IPS-18a (cell line): ENCODE data around the gene ALOX12.

Experiments
- H3K27ac ChIP-seq: one replicate; pipeline ENCODE4 v1.5.1; 2013; ENCODE audit warnings: low read length
- H3K27me3 ChIP-seq: one replicate; pipeline ENCODE4 v1.6.1; 2013; ENCODE audit warnings: mild to moderate bottlenecking, low read length; ENCODE audit not compliant: control insufficient read depth, insufficient read depth
- H3K36me3 ChIP-seq: one replicate; pipeline ENCODE4 v1.6.1; 2013; ENCODE audit warnings: low read depth, low read length; ENCODE audit not compliant: control insufficient read depth
- H3K4me1 ChIP-seq: one replicate; pipeline ENCODE4 v1.6.1; 2013; ENCODE audit warnings: low read depth, low read length; ENCODE audit not compliant: control insufficient read depth
- H3K4me3 ChIP-seq: one replicate; pipeline ENCODE4 v1.5.1; 2013; ENCODE audit warnings: low read length
- H3K9ac ChIP-seq: one replicate; pipeline ENCODE4 v1.6.1; 2013; ENCODE audit warnings: mild to moderate bottlenecking, low read length, moderate library complexity
- H3K9me3 ChIP-seq: one replicate; pipeline ENCODE4 v1.6.1; 2013; ENCODE audit warnings: low read depth, low read length; ENCODE audit not compliant: control insufficient read depth

ALOX12 gene

DNA sequence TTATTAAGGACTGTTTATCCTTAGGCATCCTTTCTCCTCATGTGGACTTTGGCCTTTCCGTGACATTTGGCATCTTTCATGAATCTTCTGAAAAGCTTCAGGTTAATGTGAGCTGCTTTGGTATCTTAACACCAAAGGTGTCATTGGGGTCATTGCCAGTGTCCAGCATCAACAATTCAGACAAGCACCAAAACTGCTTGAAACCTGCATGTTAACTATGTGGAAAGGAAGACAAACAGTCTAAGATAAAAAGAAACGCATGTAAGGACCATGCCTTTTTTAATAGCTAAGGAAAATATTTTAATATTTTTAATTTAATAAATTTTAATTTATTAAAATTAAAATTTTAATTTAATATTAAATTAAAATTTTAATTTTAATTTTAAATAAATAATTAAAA is 7.9 kb downstream of the ALOX12 start:
- no peak overlapping the region for H3K9ac ChIP-seq
- no peak overlapping the region for H3K4me3 ChIP-seq
- H3K4me1 ChIP-seq: no peaks in the 10 kb centered on the region
- H3K9me3 ChIP-seq: no peaks in the 10 kb centered on the region
- peaks cover 4% of the 10 kb centered on the region for H3K36me3 ChIP-seq
- no peaks in the 10 kb centered on the region for H3K27me3 ChIP-seq
- no peak overlapping the region for H3K27ac ChIP-seq

- Histone ChIP-seq H3K27ac (no peak overlapping the region), H3K9me3 (no peaks in the 10 kb centered on the region), H3K36me3 (peaks cover 8% of the 10 kb centered on the region), H3K9ac (no peak overlapping the region), H3K4me1 (no peaks in the 10 kb centered on the region), H3K4me3 (no peak overlapping the region), H3K27me3 (no peaks in the 10 kb centered on the region)
These were observed 8.8 kb downstream of the ALOX12 start for GRCh38 chr17:7004398-7005253.

DNA sequence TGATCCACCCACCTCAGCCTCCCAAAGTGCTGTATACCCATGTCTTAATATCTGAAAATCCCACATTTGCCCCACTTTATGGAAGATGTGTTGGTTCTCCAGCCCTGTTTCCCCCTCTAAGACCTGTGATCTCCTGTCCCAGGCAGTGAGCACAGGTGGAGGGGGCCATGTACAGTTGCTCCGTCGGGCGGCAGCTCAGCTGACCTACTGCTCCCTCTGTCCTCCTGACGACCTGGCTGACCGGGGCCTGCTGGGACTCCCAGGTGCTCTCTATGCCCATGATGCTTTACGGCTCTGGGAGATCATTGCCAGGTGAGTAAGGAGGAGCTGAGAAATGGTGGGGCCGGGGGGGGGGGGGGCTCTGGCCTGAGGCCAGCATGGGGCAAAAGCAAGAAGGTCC is 9.9 kb downstream of the ALOX12 start:
- Histone ChIP-seq H3K36me3 (peaks cover 8% of the 10 kb centered on the region), H3K27me3 (no peaks in the 10 kb centered on the region), H3K27ac (no peak overlapping the region), H3K9ac (no peak overlapping the region), H3K4me3 (no peak overlapping the region), H3K9me3 (no peaks in the 10 kb centered on the region), H3K4me1 (no peaks in the 10 kb centered on the region)

DNA sequence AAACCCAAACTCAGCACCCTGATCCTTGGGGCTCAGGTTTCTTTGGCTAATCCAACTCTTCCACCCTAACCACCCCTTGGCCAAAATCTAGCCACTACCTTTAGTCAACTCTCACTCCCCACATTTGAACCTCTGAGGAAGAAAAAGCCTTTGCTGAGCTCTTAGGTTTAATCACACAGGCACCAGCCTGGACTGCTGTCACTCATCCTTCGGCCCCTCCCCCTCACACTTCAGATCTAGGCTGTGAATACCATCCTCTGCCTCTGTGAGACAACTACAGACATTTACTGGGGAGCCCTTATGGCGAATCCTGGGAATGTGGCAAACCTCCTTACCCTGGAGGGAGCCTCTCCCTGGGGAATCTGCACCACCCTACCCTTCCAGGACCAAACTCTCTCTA is 11.3 kb downstream of the ALOX12 start:
- Histone ChIP-seq H3K9ac (no peak overlapping the region), H3K9me3 (no peaks in the 10 kb centered on the region), H3K4me1 (no peaks in the 10 kb centered on the region), H3K36me3 (peaks cover 5% of the 10 kb centered on the region), H3K4me3 (no peak overlapping the region), H3K27me3 (no peaks in the 10 kb centered on the region), H3K27ac (no peak overlapping the region)

GRCh38 chr17:7010523-7010922 is 14.7 kb downstream of the ALOX12 start:
- Histone ChIP-seq H3K27ac (no peak overlapping the region), H3K9ac (no peak overlapping the region), H3K27me3 (no peaks in the 10 kb centered on the region), H3K4me3 (no peak overlapping the region), H3K9me3 (no peaks in the 10 kb centered on the region), H3K4me1 (peaks cover 6% of the 10 kb centered on the region), H3K36me3 (peaks cover 4% of the 10 kb centered on the region)

DNA sequence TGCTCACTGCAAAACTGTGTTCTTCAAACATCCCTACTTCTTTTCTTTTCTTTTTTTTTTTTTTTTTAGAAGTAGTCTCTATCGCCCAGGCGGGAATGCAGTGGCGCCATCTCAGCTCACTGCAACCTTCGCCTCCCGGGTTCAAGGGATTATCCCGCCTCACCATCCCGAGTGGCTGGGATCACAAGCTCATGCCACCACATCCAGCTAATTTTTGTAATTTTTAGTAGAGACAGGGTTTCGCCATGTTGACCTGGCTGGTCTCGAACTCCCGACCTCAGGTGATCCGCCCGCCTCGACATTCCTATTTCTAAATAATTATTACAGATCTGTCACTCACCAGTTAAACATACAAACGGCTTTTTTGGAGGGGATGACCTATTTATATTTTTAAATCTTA is 15.6 kb downstream of the ALOX12 start:
- Histone ChIP-seq H3K9me3 (no peaks in the 10 kb centered on the region), H3K9ac (peak overlapping the region; percentile 94), H3K27ac (no peak overlapping the region), H3K4me3 (peak overlapping the region; percentile 87), H3K27me3 (no peaks in the 10 kb centered on the region), H3K4me1 (peaks cover 6% of the 10 kb centered on the region), H3K36me3 (peaks cover 5% of the 10 kb centered on the region)

GRCh38 chr17:7011942-7012254 is 16.0 kb downstream of the ALOX12 start:
- peak overlapping the region; percentile 99 for H3K27ac ChIP-seq

DNA sequence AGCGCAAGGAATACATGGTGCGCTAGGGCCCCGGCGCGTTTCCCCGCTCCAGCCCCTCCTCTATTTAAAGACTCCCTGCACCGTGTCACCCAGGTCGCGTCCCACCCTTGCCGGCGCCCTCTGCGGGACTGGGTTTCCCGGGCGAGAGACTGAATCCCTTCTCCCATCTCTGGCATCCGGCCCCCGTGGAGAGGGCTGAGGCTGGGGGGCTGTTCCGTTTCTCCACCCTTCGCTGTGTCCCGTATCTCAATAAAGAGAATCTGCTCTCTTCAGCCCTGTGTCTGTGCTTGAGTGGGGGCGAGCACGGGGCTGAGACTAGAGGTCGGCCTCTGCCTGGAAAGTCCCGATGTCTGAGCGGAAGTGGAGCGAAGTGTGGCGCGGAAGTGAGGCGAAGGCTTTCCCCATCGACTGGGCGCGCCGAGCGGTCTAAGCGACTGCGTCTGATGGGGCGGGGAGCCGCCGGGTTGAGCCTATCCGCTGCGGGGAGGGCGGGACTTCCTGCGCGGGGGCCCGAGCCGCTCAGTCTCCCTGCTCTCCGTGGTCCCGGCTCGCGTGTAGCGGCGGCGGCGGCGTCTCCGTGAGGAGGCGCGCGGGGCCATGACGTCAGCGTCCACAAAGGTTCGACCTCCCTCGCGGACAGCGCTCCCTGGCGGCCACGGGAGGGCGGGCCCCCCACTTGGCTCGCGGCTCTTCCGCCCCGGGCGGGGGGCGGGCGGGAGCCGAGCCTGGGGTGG is 18.6 kb downstream of the ALOX12 start:
- peak overlapping the region; percentile 64 for H3K27ac ChIP-seq
- no peaks in the 10 kb centered on the region for H3K9me3 ChIP-seq
- peak overlapping the region; percentile 72 for H3K9ac ChIP-seq
- H3K36me3 ChIP-seq: peaks cover 13% of the 10 kb centered on the region
- H3K27me3 ChIP-seq: no peaks in the 10 kb centered on the region
- H3K4me1 ChIP-seq: peaks cover 6% of the 10 kb centered on the region
- H3K4me3 ChIP-seq: peak overlapping the region; percentile 87

More at GRCh38 chr17:7011942-7012254, 16.0 kb downstream of the ALOX12 start:
- Histone ChIP-seq H3K9ac (peak overlapping the region; percentile 94), H3K4me1 (peaks cover 6% of the 10 kb centered on the region), H3K9me3 (no peaks in the 10 kb centered on the region), H3K27me3 (no peaks in the 10 kb centered on the region), H3K36me3 (peaks cover 10% of the 10 kb centered on the region), H3K4me3 (peak overlapping the region; percentile 87)

DNA sequence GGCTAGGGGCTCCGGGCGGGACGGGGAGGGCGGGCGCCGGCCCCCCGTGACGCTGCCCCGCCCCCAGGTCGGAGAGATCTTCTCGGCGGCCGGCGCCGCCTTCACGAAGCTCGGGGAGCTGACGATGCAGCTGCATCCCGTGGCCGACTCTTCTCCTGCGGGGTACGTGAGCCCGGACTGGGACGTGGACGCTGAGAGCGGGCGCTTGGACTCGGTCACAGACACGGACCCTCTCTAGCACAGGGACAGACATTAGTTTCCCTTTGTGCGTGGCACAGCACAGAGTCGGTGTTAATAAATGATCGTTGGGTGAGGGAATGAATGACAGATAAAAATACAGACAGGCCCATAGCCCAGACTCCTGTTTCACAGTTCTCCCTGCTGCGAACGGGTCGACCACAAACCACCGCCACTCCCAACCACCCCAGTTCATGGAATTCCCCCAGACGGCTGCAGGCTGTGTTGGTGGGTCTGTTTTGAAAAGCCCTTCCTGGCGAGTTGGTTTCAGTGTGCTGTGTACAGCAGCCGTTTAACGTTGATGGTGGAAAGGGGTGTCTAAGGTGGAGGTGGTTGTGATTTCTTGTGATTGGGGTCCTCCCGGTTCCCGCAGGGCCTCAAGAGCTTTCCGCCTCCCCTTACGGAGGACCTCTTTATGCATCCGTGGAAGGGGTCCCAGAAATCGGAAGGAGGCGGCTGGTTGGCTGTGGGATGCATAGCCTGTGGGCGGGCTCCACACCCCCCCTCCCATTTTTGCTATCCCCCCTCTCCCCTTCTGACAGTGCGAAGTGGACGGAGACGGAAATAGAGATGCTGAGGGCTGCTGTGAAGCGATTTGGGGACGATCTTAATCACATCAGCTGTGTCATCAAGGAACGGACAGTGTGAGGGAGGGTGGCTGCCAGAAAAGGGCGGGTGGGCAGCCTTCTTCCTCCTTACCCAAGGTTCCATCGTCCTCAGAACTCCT is 19.4 kb downstream of the ALOX12 start:
- H3K4me3 ChIP-seq: peak overlapping the region; percentile 87
- no peaks in the 10 kb centered on the region for H3K9me3 ChIP-seq
- peak overlapping the region; percentile 72 for H3K9ac ChIP-seq
- peaks cover 11% of the 10 kb centered on the region for H3K36me3 ChIP-seq
- peaks cover 10% of the 10 kb centered on the region for H3K4me1 ChIP-seq
- H3K27me3 ChIP-seq: peaks cover 2% of the 10 kb centered on the region
- no peak overlapping the region for H3K27ac ChIP-seq

GRCh38 chr17:7016418-7016817 is 20.6 kb downstream of the ALOX12 start:
- Histone ChIP-seq H3K27ac (no peak overlapping the region), H3K9me3 (no peaks in the 10 kb centered on the region), H3K36me3 (peaks cover 11% of the 10 kb centered on the region), H3K4me1 (peaks cover 10% of the 10 kb centered on the region), H3K27me3 (peaks cover 13% of the 10 kb centered on the region), H3K4me3 (no peak overlapping the region), H3K9ac (no peak overlapping the region)
